Osteocyte (in vitro differentiated cells): ENCODE data around the gene IFITM2. TPM values are rescaled to one million over a fixed set of nuclear protein-coding genes. Genes with fewer than 3 reads are reported as not detected.

Experiments used
- DNase-seq: peaks from one replicate; pipeline ENCODE4 v3.0.0; 2021; ENCODE audit warnings: mixed read lengths; ENCODE audit not compliant: unreplicated experiment; ENCODE audit errors: extremely low spot score
- H3K27ac Mint-ChIP-seq: one replicate; pipeline ENCODE4 v1.8.0; 2021; ENCODE audit warnings: mild to moderate bottlenecking, mixed read lengths; ENCODE audit not compliant: unreplicated experiment
- H3K27me3 Mint-ChIP-seq: one replicate; pipeline ENCODE4 v1.8.0; 2021; ENCODE audit warnings: mixed read lengths; ENCODE audit not compliant: unreplicated experiment
- H3K36me3 Mint-ChIP-seq: one replicate; pipeline ENCODE4 v1.8.0; 2021; ENCODE audit warnings: mixed read lengths; ENCODE audit not compliant: unreplicated experiment
- H3K4me1 Mint-ChIP-seq: one replicate; pipeline ENCODE4 v1.8.0; 2021; ENCODE audit warnings: mixed read lengths; ENCODE audit not compliant: unreplicated experiment
- H3K4me3 Mint-ChIP-seq: one replicate; pipeline ENCODE4 v1.8.0; 2021; ENCODE audit warnings: mild to moderate bottlenecking, moderate library complexity, mixed read lengths; ENCODE audit not compliant: unreplicated experiment
- H3K9me3 Mint-ChIP-seq: one replicate; pipeline ENCODE4 v1.8.0; 2021; ENCODE audit warnings: mixed read lengths; ENCODE audit not compliant: unreplicated experiment
- CTCF ChIP-seq: fragments of 200-600 bp; sonication (generic); IDR thresholded peaks from 2 replicates; pipeline ENCODE4 v1.5.0; 2021; ENCODE audit warnings: antibody characterized with exemption, mild to moderate bottlenecking, moderate library complexity
- total RNA-seq: library from RNA; stranded (reverse); gene quantifications from 2 replicates; pipeline ENCODE4 v1.2.1, GENCODE V29; 2021

Gene IFITM2
- total RNA-seq, 1 donor from 2014 or later: 698 TPM

GRCh38 chr11:355581-356458 is 48.2 kb downstream of the IFITM2 start:
- Mint-ChIP-seq H3K4me3 (peak overlapping the region; percentile 18), H3K27ac (peak overlapping the region; percentile 96), H3K27me3 (no peaks in the 10 kb centered on the region), H3K9me3 (no peaks in the 10 kb centered on the region), H3K36me3 (no peaks in the 10 kb centered on the region), H3K4me1 (peaks cover 33% of the 10 kb centered on the region)
- no peak for TF ChIP-seq CTCF
- DNase-seq: peak; percentile 98

GRCh38 chr11:356610-357009 is 49.0 kb downstream of the IFITM2 start:
- H3K4me3 Mint-ChIP-seq: no peak overlapping the region
- no peak for DNase-seq
- peaks cover 30% of the 10 kb centered on the region for H3K4me1 Mint-ChIP-seq
- no peaks in the 10 kb centered on the region for H3K27me3 Mint-ChIP-seq
- H3K36me3 Mint-ChIP-seq: no peaks in the 10 kb centered on the region
- TF ChIP-seq CTCF: no peak
- no peak overlapping the region for H3K27ac Mint-ChIP-seq
- peaks cover 5% of the 10 kb centered on the region for H3K9me3 Mint-ChIP-seq

GRCh38 chr11:357582-357981 is 50.0 kb downstream of the IFITM2 start:
- DNase-seq: no peak
- H3K9me3 Mint-ChIP-seq: peaks cover 5% of the 10 kb centered on the region
- no peak for TF ChIP-seq CTCF
- no peak overlapping the region for H3K27ac Mint-ChIP-seq
- no peak overlapping the region for H3K4me3 Mint-ChIP-seq
- H3K4me1 Mint-ChIP-seq: peaks cover 26% of the 10 kb centered on the region
- no peaks in the 10 kb centered on the region for H3K27me3 Mint-ChIP-seq
- H3K36me3 Mint-ChIP-seq: no peaks in the 10 kb centered on the region

- Mint-ChIP-seq H3K27me3 (no peaks in the 10 kb centered on the region), H3K27ac (no peak overlapping the region), H3K4me1 (peaks cover 19% of the 10 kb centered on the region), H3K9me3 (peaks cover 5% of the 10 kb centered on the region), H3K4me3 (no peak overlapping the region), H3K36me3 (no peaks in the 10 kb centered on the region)
- TF ChIP-seq CTCF: no peak
- DNase-seq: no peak
These were observed 50.6 kb downstream of the IFITM2 start for GRCh38 chr11:358129-358800.

Other genes starting within 250 kb of the IFITM2 start
- gene SCGB1C1, start 114.7 kb upstream of the IFITM2 start, total RNA-seq: not detected in 2 replicates
- gene BET1L, start 100.4 kb upstream of the IFITM2 start, total RNA-seq: 54.6 and 59.3 TPM in 2 replicates
- gene RIC8A, start 100.1 kb upstream of the IFITM2 start, total RNA-seq: 105 and 125 TPM in 2 replicates
- gene SIRT3, start 71.5 kb upstream of the IFITM2 start, total RNA-seq: 23.2 and 25.7 TPM in 2 replicates
- 115 and 126 TPM in 2 replicates for gene PSMD13, start 70.8 kb upstream of the IFITM2 start, total RNA-seq
- gene NLRP6, start 29.4 kb upstream of the IFITM2 start, total RNA-seq: not detected in 2 replicates
- 39.9 and 43.4 TPM in 2 replicates for gene PGGHG, start 18.7 kb upstream of the IFITM2 start, total RNA-seq
- gene IFITM5, start 8.3 kb upstream of the IFITM2 start, total RNA-seq: not detected in 2 replicates
- 352 and 355 TPM in 2 replicates for gene IFITM1, start 6.2 kb downstream of the IFITM2 start, total RNA-seq
- 1,725 and 1,814 TPM in 2 replicates for gene IFITM3, start 13.0 kb downstream of the IFITM2 start, total RNA-seq
- 61.0 and 63.3 TPM in 2 replicates for gene B4GALNT4, start 61.7 kb downstream of the IFITM2 start, total RNA-seq
- gene PKP3, start 86.4 kb downstream of the IFITM2 start, total RNA-seq: 0.40 and 0.50 TPM in 2 replicates
- gene SIGIRR, start 107.2 kb downstream of the IFITM2 start, total RNA-seq: 27.0 and 28.0 TPM in 2 replicates
- gene ANO9, start 134.2 kb downstream of the IFITM2 start, total RNA-seq: not detected in 2 replicates
- gene PTDSS2, start 142.5 kb downstream of the IFITM2 start, total RNA-seq: 55.3 and 56.1 TPM in 2 replicates
- 151 and 160 TPM in 2 replicates for gene RNH1, start 199.4 kb downstream of the IFITM2 start, total RNA-seq
- gene HRAS, start 227.8 kb downstream of the IFITM2 start, total RNA-seq: 68.3 and 69.4 TPM in 2 replicates
- 3.2 and 3.7 TPM in 2 replicates for gene LRRC56, start 229.7 kb downstream of the IFITM2 start, total RNA-seq